HS-27A (cell line): Measurements from ENCODE around the gene PIGH.
"Not testable (repeated sequence)": the region's sequence is repeated elsewhere in the genome, so short reads cannot be mapped to it uniquely, and the experiment has no call there.

Source experiments
- DNase-seq: peaks from one replicate; pipeline ENCODE4 v3.0.0-alpha.2; 2012; ENCODE audit warnings: low read depth, missing footprints

Gene PIGH

DNA sequence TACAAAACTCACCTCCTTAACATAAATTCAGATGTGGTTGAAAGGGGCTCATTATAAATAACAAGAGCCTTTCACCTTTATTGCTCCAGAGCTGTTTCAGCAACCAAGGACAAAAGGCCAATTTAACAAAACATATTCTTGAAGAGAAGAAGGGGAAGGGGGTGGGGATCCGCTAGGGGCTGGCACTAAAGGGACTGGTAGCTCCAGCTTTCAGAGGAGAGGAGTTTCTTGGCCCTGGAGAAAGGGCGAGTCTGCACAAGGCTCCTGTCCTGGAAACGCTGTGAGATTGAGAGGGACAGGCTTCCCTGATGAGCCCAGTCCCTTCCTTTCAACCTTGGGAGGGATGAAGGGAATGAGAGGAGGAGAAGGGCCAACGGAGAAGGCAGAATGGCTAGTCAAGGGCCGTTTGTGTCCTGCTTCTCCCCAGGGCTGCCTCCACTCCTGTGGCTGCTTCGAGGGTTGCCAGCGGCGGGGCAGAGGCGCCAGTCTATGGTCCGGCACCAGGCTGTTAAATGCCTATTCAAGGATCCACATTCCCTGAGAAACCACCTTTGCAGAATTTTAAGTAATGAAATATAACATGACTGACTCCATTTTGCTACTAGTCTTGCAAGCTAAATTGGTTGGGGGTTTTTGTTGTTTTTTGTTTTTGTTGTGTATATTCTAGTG, 9.7 kb upstream of the PIGH start:
- DNase-seq, result no peak

DNA sequence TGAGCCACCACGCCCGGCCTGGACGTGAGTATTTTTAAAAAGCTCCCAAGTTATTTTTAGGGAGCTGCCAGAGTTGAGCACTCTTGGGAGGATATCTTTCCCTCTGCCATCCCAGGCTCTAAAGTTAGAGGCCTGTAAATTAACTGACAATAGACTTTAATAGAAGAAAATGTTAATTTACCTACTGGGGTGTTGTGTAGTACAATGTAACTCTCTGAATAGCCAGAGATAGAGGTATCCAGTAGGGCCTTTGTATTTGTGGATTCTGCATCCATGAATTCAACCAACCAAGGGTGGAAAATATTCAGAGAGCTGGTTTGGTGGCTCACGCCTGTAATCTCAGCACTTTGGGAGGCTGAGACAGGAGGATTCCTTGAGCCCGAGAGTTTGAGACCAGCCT, 7.6 kb upstream of the PIGH start:
- DNase-seq, result no peak

DNA sequence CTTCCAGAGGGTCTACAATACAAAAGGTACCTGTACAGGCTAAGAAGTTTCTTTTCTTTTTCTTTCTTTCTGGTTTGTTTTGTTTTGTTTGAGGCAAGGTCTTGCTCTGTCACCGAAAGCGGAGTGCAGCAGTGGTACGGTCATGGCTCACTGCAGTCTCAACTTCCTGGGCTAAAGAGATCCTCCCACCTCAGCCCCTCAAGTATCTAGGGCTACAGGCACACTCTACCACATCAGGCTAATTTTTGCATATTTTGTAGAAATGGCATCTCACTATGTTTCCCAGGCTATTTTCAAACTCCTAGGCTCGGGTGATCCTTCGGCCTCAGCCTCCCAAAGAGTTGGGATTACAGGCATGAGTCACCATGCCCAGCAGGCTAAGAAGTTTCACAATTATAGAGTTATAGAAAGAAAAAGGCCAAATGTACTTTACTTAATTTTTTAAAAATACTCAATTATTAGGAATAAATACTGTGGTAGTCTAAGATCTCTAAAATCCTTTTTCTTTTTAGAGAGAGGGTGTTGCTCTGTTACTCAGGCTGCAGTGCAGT, 3.0 kb upstream of the PIGH start:
- DNase-seq, result no peak

DNA sequence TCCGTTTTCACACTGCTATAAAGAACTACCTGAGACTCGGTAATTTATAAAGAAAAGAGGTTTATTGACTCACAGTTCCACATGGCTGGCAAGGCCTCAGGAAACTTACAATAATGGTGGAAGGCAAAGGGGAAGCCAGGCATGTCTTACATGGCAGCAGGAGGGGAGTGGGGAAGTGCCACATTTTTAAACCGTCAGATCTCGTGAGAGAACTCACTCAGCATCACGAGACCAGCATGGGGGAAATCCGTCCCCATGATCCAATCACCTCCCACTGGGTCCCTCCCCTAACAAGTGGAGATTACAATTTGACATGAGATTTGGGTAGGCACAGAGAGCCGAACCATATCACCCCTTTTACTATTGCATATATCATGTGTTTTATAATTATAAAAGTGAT, 2.0 kb upstream of the PIGH start:
- DNase-seq, result no peak

DNA sequence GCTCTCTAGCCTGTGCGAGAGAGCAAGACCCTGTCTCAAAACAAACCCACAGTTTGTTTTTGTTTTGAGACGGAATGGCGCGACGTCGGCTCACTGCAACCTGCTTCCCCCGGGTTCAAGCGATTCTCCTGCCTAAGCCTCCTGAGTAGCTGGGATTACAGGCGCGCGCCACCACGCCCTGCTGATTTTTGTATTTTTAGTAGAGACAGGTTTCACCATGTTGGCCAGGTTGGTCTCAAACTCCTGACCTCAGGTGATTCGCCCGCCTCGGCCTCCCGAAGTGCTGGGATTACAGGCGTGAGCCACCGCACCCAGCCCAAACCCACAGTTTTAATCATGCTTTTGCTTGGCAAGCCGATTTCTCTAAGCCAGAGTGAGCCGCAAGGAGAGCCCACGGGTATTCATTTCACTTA, 500 bp upstream of the PIGH start:
- not testable (repeated sequence) for DNase-seq

DNA sequence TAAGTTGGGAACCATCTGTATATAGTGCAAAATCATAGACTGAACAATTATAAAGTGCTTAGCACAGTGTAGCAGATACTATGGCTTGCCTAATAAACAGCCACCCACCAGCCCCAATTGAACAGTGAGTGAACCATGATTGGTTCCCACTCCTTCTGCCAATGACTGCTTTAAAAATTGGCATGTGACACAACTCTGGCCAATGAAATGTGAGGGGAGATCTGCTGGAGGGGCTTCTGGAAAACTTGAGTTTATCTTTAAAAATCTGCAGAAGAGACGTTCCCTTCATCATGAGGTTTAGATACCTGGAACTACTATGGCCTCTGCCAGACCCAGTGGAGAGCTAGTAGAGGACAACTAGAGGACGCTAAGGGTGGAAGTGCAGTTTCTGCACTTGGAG, 4.7 kb downstream of the PIGH start:
- no peak for DNase-seq

DNA sequence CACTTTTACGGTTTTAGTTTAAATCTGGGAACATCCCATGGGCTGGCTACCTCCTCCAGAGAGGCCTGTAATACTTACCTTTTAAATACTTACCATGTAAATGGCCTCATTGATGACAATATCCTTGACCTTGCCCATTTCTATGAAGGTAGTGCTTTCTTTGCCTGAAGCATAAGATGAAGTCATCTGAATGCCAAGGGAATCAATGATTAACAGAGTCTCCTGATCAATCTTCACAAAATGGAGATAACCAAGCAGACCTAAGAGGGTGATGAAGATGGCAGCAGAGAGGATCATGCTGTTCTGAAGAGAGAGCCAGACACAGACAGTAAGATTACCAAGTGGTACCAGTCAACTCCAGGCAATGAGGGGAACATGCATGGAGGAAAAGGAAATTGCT, 6.4 kb downstream of the PIGH start:
- not testable (repeated sequence) for DNase-seq

DNA sequence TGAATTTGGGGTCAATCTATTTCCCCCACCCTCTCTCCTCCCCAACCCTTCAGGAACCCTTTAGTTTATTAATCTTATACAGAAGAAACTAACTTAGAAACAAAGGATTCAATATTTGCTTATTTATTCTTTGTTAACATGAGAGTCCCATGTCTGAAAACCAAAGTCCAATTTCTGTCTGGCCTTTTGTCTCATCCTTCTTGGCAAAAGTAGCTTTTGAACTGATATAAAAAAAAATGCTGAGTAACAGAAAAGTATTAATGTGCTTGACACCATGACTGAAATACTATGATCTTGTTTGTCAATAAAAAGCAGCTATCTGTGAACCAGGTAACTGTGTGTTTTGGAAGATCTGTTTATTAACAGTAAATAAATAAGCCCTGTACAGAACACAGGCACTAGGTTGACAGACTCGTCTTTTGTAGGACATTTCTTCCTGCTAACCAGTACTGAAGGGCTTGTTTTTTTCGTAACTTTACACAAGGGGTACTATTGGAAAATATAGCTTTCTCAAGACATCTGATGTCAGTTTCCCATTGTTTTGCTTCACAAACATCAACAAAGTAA, 10.8 kb downstream of the PIGH start:
- DNase-seq, result no peak

DNA sequence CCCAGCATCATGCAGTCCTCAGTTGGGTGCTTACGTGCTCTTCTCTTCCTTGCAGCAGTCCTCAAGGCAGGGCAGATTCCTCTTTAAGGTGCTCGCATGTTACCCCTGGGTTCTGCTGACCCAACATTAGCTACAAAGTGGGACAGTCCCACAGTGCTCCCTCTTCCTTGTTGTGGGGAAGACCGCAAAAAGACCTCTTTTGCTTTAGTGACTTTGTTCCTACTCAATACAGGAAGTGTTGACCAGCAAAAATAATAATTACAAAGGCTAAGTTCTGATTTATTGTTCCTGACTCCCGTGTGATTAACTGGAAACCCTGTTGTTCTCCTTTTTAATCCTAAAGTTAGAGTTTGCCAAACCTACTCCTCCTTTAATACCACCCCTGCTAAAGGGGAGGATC, 13.7 kb downstream of the PIGH start:
- no peak for DNase-seq

DNA sequence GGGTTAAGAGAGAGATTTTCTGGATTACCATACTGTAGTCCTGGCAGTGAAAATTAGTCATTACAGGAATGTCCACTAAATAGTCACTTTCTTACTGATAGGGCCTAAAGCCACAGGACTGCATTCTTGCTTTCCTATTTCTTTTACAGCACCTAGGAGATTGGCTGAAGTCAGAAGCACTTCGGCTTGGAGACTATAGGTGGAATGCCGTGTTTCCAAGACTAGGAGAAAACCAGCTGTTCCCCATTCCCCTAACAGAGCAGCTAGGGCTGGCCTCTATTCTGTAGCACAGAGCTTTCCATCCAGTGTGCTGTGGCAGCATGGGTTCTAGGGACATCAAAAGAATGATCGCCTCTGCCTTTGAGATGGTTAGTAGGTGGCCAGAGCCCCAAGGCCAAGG, 15.1 kb downstream of the PIGH start:
- no peak for DNase-seq

DNA sequence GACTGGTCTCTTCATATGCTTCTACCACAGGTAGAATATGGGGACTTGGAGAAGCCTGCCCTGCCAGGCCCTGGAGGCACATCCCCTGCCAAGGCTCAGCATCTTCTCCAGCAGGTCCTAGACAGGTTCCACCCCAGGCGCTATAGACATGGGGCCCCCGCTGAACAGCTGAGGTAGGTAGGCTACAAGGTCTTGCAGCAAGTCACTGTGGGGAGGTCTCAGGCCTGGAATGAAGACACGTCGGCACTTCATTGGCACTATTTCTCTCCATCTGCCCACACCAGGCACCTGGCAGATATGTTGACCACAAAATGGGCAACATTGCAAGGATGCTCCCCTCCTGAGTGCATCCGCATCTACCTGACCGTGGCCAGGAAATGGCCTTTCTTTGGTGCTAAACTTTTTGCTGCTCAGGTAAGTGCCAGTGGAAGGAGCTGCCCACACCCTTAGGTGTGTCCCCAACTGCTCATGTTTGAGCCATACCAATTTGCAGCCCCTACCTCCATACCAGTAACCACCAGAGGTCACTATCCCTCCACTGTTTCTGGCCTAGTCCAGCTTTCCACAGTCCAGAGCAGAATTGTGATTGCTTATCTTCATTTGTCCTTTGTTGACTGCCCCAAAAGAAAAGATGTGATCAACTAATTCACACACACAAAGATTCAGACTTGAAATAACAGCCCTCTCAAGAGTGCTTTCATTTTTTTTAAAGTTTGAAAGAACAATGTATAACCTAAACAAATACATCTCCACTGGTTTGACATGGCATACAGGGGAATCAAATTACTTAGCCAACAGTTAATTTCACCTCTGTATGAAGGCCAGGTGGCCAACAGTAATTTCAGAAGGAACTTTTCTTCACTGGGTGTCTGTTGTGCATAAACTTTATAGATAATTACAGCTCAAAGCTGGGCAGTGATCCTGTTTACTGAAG, 16.1 kb downstream of the PIGH start:
- DNase-seq, result no peak

DNA sequence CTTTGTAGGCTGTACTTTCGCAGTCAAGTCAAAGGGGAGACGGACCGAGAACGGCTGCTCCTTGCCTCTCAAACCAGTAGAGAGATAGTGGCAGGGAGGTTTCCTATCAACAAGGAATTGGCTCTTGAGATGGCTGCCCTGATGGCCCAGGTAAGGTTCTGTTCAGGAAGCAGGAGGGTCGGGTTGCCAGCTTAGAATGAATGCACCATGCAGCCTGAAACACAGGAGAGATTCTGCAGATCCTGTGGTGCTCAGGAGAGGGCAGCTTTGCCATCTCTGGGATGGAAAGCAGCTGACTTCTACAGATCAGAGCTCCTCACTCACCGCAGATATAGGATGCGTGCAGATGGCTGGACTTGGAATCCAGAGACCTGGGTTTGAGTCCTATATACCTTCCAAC, 18.0 kb downstream of the PIGH start:
- no peak for DNase-seq

DNA sequence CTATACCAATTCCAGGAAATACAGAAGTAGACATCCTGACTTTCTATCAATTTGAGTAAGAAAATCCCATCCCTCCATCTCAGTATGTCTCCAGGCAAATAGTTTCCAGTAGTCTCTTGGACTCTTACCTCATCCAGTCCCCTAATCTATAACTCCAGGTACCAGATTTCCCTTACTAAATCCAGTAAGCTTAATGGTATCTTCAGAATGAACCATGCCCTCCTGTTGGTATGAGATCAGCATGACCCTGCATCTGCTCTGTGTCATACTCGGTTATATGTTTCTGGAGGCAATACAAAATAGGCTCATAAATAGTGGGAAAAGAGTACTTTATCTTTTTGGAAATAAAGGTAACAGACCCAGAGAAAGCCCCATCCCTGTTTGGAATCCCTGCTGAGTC, 18.4 kb downstream of the PIGH start:
- no peak for DNase-seq

DNA sequence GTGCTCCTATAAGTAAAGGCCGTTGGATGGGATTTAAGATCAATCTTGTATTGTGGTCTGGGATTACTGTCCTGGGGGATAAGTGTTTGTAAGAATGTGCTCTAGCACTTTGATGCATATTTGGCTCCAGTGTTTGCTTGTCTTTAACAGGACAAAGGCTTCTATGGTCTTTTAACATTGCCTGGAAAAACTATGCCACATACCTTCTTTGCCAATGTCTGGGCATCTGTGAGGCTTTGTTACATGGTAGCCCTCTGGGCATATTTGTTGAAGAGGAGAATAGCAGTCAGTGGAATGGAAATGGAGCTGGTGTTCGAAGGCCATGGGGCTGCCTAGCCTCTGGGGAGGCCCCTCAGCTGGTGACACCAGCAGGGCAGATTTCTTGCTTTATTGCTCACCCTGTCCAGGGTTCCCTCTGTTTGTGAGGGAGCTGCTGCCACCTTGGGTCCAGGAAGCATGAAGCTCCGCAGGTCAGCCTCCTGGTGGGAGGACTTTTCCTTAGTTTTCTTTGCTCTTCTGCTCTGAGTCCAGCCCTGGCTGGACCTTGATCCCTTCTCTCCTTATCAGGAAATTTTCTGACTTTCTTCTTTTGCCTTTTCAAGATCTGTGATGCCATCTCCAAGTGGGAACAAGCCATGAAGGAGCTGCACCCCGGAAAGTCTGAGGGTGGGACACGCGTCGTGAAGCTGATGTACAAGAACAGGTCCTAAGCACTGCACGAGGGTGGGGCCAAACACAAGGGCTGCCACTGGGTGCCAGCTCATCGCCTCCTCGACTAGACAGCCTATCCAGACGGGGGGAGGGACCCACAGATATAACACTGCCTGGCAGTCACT, 19.5 kb downstream of the PIGH start:
- DNase-seq, result no peak

DNA sequence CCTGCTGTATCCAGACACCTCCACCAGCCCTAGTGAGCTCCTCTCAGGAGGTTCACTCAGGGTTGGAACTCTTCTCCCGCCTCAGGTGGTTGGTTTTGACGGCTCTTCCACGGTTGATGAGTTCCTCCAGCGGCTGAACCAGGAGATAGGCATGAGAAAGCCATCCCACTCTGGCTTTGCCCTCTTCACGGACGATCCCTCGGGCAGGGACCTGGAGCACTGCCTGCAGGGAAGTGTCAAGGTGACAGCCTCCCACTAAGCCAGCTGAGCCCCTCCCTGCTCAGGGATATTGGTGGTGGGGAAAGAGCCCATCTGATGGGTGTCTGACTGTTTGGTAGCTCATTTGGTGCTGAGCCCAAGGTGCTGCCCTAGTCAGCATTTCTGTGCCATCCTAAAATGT, 20.4 kb downstream of the PIGH start:
- no peak for DNase-seq

DNA sequence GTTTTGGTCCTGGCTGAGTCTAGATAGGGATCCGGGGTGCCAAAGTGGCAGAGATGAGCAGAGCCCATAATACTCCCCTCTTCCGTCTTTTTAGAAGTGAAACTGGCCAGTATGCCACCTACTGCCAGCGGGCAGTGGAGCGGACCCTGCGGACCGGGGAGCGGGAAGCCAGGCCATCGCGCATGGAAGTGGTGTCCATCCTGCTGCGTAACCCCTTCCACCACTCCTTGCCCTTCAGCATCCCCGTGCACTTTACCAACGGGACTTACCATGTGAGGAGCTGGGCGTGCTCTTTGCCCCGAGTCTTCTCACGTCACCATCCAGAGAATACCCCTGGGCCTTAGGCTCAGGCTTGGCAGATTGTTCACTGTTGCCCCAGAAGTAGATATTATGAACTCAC, 21.0 kb downstream of the PIGH start:
- no peak for DNase-seq

DNA sequence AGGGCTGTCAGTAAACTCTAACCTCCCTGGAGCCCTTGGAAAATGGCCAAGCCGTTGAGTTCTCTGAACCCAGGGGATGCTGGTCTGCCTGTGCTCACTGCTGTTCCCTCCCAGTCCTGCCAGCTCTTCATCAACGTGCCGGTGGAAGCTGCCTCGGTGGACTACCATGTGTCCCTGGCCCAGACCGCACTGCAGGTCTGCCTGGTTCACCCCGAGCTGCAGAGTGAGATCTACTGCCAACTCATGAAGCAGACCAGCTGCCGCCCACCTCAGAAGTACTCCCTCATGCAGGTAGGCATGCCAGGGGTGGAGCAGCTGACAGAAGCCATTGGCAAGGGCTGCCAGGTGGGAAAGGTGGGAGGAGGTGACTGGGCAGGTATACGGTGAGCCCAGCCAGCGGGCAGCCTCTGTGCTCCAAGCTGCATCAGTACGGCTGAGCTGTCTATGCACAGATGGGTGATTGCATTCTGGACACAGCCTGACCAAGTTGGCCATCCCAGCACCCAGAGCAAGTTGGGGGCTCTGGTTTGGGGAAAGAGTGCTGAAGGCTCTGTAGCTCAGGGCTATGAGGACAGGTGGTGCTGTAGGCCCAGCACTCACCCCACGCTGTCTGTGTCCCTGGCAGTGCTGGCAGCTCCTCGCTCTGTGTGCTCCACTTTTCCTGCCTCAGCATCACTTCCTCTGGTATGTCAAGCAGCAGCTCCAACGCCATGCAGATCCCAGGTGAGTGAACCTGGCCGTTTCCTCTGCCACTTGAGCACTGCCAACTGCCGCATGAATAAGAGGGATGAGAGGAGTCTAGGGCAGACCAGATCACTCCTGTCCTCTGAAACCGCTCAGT, 21.9 kb downstream of the PIGH start:
- no peak for DNase-seq

DNA sequence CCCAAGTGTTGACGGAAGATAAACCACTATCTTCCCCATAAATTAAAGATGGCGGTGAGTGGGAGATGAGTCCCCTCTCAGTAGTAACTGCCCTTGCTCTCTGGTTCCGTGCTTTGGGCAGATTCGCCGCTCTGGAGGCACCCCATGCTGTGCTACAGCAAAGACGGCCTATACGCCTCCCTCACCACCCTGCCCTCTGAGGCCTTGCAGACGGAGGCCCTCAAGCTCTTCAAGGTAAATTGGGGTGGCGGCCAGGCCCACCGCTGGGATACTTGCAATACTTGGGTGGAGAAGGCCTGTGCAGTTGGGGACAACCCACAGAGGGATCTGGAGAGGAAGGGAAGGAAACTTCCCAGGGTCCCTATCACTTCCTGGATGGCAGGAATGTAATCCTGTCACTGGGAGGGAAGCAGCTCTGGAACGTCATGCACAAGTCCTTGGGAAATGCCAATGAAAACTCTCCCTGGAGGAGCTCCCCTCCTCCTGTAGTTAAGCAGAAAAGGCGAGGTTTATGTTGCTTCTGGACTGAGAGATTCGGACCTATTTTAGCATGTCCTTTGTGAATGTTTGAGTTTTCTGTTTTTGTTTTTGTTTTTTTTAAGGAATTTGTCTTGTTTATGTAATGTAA, 22.8 kb downstream of the PIGH start:
- DNase-seq, result no peak

DNA sequence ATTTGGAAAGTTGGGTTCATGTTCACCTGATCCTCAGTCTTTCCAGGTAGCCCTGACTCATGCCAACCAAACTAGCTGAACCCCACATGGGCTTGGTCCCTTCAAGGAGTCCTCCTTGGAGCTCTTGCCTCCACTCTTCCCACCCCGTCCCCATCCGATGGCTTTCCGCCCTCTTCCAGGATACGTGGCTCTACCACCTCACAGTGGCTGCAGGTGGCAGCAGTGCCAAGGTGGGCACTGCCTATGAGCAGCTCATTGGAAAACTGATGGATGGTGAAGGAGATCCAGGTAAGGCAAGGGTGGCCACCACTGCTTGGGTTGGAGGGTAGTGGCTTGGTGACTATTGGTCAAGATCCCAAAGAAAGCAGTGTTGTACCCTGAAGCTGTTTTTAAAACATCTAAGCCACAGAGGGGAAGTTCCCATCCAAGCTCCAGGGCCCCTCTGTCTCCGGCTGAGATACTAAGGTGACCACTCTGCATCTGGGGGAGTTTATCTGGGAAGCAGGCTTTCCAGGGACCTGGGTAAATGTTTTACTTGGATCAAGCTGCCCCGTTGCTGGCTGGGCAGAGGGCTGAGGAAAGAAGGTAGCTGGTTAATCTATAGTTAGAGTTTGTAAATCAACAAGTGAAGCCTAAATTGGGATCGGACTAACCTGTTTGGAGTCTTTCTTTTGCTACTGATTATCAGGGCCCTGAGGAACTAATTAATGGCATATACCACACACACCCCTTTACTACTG, 23.7 kb downstream of the PIGH start:
- no peak for DNase-seq

DNA sequence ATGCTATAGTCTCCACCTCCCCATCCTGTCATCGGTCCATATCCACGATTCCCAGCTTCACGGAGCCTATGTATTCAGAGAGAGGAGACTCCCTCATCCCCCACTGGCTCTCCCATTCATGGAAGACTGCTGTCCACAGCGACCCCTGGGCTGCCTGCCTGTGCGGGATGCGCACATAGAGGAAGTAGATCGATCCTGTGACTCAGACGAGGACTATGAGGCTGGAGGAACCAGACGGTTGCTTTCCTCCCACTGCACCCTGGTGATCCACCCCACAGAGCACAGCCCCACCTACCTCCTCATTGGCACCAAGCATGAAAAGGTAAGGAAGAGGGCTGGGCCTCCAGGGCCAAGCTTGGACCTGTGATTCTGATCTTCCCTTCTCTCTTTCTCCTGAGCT, 24.4 kb downstream of the PIGH start:
- DNase-seq, result no peak
